Measurements from ENCODE around the gene TMOD1. TPM values are rescaled to one million over a fixed set of nuclear protein-coding genes. Genes with fewer than 3 reads are reported as not detected.

TMOD1 gene
- total and polyA plus RNA-seq, 11 donors: 96.4 to 201 (median 158) TPM

- DNase-seq (peak in 3 of 5 donors; percentile 43 to 79 (median 62)), ATAC-seq (peak; percentile 12 to 44 (median 33))
- peak in 1 of 12 donors; percentile 14 for TF ChIP-seq CTCF (IDR thresholded peaks at IDR 0.05)
- TF ChIP-seq POLR2A (IDR thresholded peaks at IDR 0.05): no peak
- Histone ChIP-seq H3K36me3 (peaks cover 0 to 13% (median 4%) of the 10 kb centered on the region in 9 donors), H3K27me3 (no peaks in the 10 kb centered on the region), H3K4me1 (peaks cover 0 to 69% (median 50%) of the 10 kb centered on the region in 12 donors), H3K9me3 (no peaks in the 10 kb centered on the region), H3K27ac (peak overlapping the region; percentile 77 to 96 (median 86)), H3K4me3 (no peak overlapping the region)
- 58 to 75% (median 60%) methylated on average over 11 to 15 of the region's 15 CpGs for WGBS, 4 donors
- intact Hi-C loops (cut with DNase I): loop anchor here in 7 of 10 donors (1.0 to 10.0 kb wide), 5 partner anchors 28 to 55 kb away; partner anchors contain the start of gene TMOD1 (in 5 of the 7)
Measured at GRCh38 chr9:97556721-97557605, 55.5 kb downstream of the TMOD1 start.

DNA sequence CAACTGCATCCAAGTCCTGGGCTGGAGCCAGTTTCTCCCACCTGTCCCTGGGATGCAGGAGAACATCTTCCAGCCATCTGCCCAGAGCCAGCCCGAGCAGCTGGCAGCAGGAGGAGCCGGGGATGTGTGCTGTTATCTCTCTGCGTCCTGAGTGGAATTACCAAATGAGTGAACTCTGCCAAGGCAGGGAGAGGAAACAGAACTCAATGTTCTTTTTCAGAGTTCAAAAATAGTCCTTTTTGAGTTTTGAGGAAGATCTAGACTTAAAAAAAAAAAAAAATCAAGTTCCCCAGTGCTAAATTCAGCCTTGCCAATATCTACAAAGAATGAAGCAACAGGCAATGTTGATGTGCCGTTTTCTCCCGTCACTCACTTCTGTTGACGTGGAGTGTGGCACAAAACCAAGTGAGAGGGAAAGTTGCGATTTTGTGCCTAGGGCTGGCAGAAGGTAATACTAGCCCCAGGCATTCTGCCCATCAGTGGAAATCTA, 56.2 kb downstream of the TMOD1 start:
- 1 to 4% (median 4%) methylated on average over 7 of the region's 7 CpGs for WGBS, 4 donors
- H3K27me3 ChIP-seq: no peaks in the 10 kb centered on the region
- H3K9me3 ChIP-seq: no peaks in the 10 kb centered on the region
- peak; percentile 84 to 88 (median 84) for ATAC-seq
- intact Hi-C loops (cut with DNase I): loop anchor here in 7 of 10 donors (1.0 to 10.0 kb wide), 5 partner anchors 28 to 55 kb away; partner anchors contain the start of gene TMOD1 (in 5 of the 7)
- H3K4me3 ChIP-seq: peak overlapping the region in 2 of 12 donors; percentile 7 to 19
- peaks cover 0 to 10% (median 4%) of the 10 kb centered on the region in 9 donors for H3K36me3 ChIP-seq
- H3K4me1 ChIP-seq: peaks cover 0 to 72% (median 50%) of the 10 kb centered on the region in 12 donors
- DNase-seq: peak; percentile 49 to 85 (median 78)
- peak overlapping the region; percentile 77 to 96 (median 86) for H3K27ac ChIP-seq
- TF ChIP-seq CTCF (IDR thresholded peaks at IDR 0.05): no peak
- TF ChIP-seq POLR2A (IDR thresholded peaks at IDR 0.05): no peak

- TF ChIP-seq POLR2A (IDR thresholded peaks at IDR 0.05) (no peak), CTCF (IDR thresholded peaks at IDR 0.05) (no peak)
- H3K4me1 ChIP-seq: peaks cover 0 to 82% (median 54%) of the 10 kb centered on the region in 12 donors
- H3K9me3 ChIP-seq: no peaks in the 10 kb centered on the region
- H3K4me3 ChIP-seq: no peak overlapping the region
- intact Hi-C loops (cut with DNase I): loop anchor here in 6 of 10 donors (5.0 to 10.0 kb wide), 3 partner anchors 39 to 56 kb away; partner anchors contain the start of gene TMOD1 (in 5 of the 6)
- WGBS, 4 donors: 44 to 58% (median 56%) methylated on average over 3 of the region's 3 CpGs
- no peaks in the 10 kb centered on the region for H3K27me3 ChIP-seq
- ATAC-seq (no peak), DNase-seq (no peak)
- peak overlapping the region; percentile 77 to 96 (median 86) for H3K27ac ChIP-seq
- H3K36me3 ChIP-seq: peaks cover 0 to 2% (median 0%) of the 10 kb centered on the region in 9 donors
Measured at GRCh38 chr9:97558701-97559101, 57.2 kb downstream of the TMOD1 start.

- ATAC-seq (no peak), DNase-seq (no peak)
- WGBS, 4 donors: 63 to 72% (median 70%) methylated on average over 10 of the region's 10 CpGs
- peak overlapping the region; percentile 77 to 96 (median 86) for H3K27ac ChIP-seq
- H3K9me3 ChIP-seq: no peaks in the 10 kb centered on the region
- no peak for TF ChIP-seq POLR2A (IDR thresholded peaks at IDR 0.05)
- TF ChIP-seq CTCF (IDR thresholded peaks at IDR 0.05): no peak
- H3K36me3 ChIP-seq: no peaks in the 10 kb centered on the region
- intact Hi-C loops (cut with DNase I): loop anchor here in 6 of 10 donors (5.0 to 10.0 kb wide), 3 partner anchors 38 to 57 kb away; partner anchors contain the start of gene TMOD1 (in 5 of the 6)
- H3K27me3 ChIP-seq: no peaks in the 10 kb centered on the region
- no peak overlapping the region for H3K4me3 ChIP-seq
- peaks cover 3 to 86% (median 59%) of the 10 kb centered on the region in 12 donors for H3K4me1 ChIP-seq
Measured at GRCh38 chr9:97559111-97559514, 57.6 kb downstream of the TMOD1 start.
